GM03348 (cell line): Measurements from ENCODE around the gene ZNF536.
"Not testable (repeated sequence)": the region's sequence is repeated elsewhere in the genome, so short reads cannot be mapped to it uniquely, and the experiment has no call there.

ENCODE experiments used
- DNase-seq: peaks from one replicate; pipeline ENCODE4 v3.0.0; 2012; ENCODE audit warnings: low spot score

ZNF536 gene

GRCh38 chr19:30388819-30389218 is 16.6 kb downstream of the ZNF536 start:
- DNase-seq: no peak

GRCh38 chr19:30390356-30390988 is 18.3 kb downstream of the ZNF536 start:
- DNase-seq: no peak

- no peak for DNase-seq
Observed at GRCh38 chr19:30391052-30391451, 18.9 kb downstream of the ZNF536 start.

GRCh38 chr19:30391554-30392551 is 19.7 kb downstream of the ZNF536 start:
- DNase-seq: peak; percentile 33

- peak; percentile 60 for DNase-seq
Observed at GRCh38 chr19:30393046-30393445, 20.9 kb downstream of the ZNF536 start.

- DNase-seq: no peak
Observed at GRCh38 chr19:30393729-30394480, 21.7 kb downstream of the ZNF536 start.

DNA sequence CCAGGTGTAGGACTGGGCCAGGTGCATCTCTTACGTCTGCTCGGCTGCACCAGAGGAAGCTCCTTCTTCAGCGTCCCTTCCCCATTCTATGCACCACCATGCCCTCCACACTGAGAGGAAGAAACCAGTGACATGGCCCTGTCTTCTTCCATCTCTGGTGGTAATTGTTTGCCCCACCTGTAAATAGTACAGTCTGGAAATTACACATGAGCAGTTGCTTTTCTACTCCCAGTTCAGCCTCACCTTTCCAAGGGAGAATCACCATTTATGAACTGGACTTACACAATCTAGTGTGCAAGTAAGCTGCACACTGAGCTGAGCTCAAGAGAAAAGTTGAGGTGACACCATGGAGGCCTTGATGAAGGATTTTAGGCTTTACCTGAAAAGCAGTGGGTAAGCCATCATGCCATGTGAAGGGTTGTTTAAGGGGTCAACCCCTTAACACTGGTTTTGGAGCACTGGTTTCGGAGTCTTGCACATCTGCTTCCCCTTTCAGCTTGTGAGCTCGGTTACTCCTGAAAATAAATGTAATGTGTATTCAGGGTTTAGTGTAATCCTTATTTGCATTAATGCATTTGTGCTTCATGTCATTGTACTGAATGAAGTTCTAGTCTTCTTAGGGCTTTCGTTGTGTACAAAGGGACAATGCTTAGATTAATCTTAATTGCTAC is 22.4 kb downstream of the ZNF536 start:
- no peak for DNase-seq

- DNase-seq: no peak
Observed at GRCh38 chr19:30395283-30395682, 23.1 kb downstream of the ZNF536 start.

- not testable (repeated sequence) for DNase-seq
Observed at GRCh38 chr19:30398539-30398938, 26.4 kb downstream of the ZNF536 start.

- DNase-seq: no peak
Observed at GRCh38 chr19:30401956-30402355, 29.8 kb downstream of the ZNF536 start.

GRCh38 chr19:30402436-30403202 is 30.4 kb downstream of the ZNF536 start:
- no peak for DNase-seq

DNA sequence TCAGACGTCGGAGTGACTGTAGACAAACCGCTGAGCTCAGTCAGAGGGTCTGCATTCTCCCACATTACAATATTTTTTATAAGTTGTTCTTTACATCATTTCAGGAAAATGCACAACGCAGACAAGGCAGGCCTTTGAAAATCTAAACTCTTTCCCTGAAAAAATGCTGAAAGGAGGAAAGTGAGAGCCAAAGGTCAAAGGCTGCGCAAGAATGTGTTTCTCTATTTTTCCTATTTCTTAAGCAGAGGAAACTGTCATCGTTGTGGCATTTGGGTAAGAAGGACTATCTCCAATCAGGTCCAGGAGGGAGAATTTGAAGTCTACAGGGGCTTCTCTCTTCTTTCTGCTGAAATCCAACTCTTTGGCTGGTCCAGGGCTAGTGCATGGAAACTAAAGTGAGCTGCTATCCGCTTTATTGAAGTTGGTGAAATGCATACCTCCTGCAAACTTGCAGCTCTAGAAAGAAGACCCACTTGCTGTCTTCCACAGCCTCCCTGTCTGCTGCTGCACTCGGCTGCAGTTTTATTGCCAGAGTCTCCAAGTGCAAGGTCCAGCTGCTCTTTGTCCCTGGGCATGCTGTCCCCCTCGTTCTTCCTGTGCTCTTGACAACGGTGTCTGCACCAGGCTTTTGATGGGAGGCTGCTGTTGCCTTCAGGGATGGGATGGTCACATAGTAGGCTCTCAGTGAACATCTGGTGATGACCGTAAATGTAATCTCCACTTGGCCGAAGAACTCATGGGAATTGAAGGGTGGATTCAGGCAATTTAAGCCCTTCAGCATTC is 31.2 kb downstream of the ZNF536 start:
- DNase-seq: no peak

DNA sequence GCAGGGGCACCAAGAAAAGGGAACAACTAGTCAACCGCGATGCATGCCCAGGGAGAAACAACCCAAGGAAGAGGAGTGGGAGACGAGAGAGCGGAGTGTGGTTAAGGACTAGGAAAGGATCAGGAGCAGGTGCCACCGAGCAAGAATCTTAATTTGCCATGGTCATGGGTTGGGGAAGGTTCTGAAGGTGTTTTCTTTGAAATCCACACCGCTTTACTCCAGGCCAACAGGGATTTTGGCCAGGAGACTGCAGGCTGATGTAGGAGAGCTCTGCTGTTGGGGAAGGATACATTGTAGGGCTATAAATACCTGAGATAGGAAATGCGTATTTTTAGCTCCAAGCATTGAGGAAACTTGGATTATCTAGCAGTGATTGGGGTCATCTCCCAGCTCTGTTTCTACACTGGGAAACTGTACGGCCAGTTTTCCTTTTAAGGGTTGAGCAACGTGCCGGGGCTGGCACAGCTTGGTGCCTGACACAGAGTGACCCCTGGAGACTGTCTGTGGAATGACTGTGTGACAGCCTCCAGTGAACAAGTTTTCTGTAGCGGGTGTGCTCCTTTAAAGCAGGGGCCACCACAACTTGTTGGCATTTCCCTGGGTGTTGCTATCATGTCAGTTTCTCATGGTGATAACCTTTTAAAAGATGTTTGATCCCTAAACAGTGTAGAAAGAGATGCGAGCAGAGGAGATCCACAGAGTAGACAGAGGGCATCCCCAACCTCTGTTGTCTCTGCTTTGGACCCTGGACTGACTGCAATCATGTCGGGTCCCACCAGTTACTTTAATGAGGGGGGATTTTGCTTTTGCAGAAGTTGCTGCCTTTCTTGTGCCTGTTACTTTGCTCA is 34.3 kb downstream of the ZNF536 start:
- peak; percentile 80 for DNase-seq

DNA sequence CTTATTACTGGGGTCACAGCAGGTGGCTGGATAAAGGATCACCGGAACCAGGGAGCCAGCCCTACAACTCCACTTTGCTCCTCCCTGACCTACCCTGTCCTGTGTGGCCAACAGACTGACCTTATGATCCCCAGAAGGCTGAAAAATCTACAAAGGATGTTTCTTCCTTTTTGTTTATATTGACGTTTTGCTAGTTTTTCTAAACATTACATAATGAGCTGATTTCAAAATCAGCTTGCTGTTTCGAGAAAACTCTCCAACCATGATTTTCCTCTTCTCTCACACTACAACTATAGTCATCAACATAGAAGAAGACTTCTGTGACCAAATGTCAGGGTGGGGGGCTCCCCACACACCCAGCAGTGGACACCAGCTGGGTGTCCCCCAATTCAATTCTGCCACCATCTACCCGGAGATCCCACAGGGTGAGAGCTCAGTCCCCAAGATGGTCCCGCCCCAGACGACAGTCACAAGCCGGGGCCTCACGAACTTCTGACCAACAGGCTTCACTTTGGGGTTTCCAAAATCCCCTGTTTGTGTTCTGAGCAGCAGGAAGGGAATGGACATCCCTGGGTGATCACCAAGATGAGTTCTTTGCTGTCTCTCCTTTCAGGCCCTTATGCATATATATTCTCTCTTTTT is 35.0 kb downstream of the ZNF536 start:
- no peak for DNase-seq

DNA sequence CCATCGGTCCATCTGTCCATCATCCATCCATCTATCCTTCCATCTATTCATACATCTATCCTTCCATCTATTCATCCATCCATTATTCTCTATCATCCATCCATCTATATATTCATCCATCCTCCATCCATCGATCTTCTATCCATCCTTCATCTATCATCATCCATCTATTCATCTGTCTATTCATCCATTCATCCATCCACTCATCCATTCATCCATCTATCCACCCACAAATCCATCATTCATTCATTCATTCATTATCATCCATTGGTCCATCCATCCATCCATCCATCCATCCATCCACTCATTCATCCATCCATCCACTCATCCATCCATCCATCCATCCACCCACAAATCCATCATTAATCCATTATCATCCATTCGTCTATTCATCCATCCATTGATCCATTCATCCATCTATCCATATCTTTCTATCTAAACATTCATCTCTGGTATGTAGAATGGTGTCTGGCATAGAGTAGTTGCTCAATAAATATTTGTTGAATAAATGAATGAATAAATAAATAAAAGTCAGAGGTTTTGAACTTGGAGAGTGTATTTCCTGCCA is 36.6 kb downstream of the ZNF536 start:
- no peak for DNase-seq

- no peak for DNase-seq
Observed at GRCh38 chr19:30411714-30412113, 39.5 kb downstream of the ZNF536 start.

- DNase-seq: no peak
Observed at GRCh38 chr19:30416375-30416774, 44.2 kb downstream of the ZNF536 start.

GRCh38 chr19:30417166-30417565 is 45.0 kb downstream of the ZNF536 start:
- DNase-seq: not testable (repeated sequence)
